ENCODE measurements around the gene CLASRP.

Gene CLASRP

DNA sequence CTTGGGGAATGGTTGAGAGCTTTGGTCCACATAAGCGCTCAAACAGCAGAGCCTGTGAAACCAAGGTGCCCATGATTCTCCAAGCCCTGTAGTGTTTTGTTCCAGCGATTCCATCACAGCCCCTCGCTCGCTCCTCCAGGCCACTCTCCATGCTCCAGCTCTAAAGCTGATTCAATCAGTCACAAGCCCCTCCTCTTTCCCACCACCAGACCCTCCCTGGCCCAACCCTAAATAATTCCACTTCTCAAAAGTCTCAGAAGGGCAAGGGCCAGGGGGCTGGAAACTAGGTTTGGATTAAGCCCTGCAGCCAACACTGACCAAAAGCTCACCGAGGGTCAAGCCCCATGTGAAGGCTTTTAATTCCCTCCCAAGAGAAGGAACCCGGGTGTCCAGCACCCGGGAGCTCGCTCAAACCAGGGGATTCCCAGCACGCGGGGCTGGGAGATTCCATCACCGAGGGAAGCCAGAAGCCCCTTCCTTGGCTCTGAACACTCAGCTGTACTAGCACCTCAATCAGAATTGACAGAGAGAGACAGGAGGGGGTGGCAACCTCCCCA lies 36.0 kb downstream of the CLASRP start:
- no peak for TF ChIP-seq REST (IDR thresholded peaks at IDR 0.05; ENCODE audit: insufficient read depth in 1 of 2, low read depth in 2 of 2, low read length in 2 of 2)
- TF ChIP-seq POLR2AphosphoS5 (IDR thresholded peaks at IDR 0.05; ENCODE audit: low read depth, low read length), result no peak
- no peak for TF ChIP-seq FOXP2 (optimal IDR thresholded peaks at IDR 0.05; ENCODE audit: borderline replicate concordance, extremely low read depth, extremely low read length, insufficient read depth)
- no peak for TF ChIP-seq SIN3A (IDR thresholded peaks at IDR 0.05; ENCODE audit: borderline replicate concordance, insufficient read depth, low read length)
- TF ChIP-seq TAF1 (IDR thresholded peaks at IDR 0.05; ENCODE audit: borderline replicate concordance, insufficient read depth, low read length), result no peak

DNA sequence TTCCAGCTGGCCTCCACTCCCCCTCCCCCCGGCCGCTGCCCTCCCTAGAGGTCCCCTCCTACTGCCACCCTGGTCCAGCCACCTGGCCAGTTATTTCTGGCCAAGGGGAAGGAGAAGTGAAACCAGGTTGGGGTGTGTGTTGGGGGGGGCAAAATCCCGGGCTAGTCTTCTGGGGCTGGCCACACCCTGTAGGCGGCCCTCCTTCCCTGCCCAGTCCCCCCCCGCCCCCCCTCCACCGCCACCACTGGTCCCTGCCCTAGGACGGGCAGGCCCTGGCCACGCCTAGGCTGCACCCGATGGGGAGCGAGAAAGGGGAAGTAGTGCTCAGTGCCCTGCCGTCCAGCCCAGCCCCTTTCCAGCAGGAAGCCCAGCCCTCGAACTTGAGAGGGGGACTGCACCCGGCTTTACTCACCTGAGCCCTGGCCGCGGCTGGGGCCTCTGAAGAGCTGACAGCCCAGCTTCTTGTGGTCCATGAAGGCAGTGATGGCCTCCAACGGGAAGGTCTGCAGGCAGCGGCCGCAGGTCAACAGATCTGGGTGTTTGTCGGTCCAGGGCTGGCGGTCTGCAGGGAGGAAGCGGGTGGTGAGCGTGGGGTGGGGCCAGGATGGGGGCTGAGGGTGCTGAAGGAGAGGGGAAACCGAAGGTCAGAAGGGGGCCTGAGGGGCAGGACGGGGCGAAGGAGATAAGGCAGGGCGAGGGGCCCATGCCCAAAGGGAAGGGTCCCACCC lies 36.6 kb downstream of the CLASRP start:
- no peak for TF ChIP-seq TAF1 (IDR thresholded peaks at IDR 0.05; ENCODE audit: borderline replicate concordance, insufficient read depth, low read length)
- TF ChIP-seq POLR2AphosphoS5 (IDR thresholded peaks at IDR 0.05; ENCODE audit: low read depth, low read length), result no peak
- no peak for TF ChIP-seq SIN3A (IDR thresholded peaks at IDR 0.05; ENCODE audit: borderline replicate concordance, insufficient read depth, low read length)
- no peak for TF ChIP-seq REST (IDR thresholded peaks at IDR 0.05; ENCODE audit: insufficient read depth in 1 of 2, low read depth in 2 of 2, low read length in 2 of 2)
- no peak for TF ChIP-seq FOXP2 (optimal IDR thresholded peaks at IDR 0.05; ENCODE audit: borderline replicate concordance, extremely low read depth, extremely low read length, insufficient read depth)

GRCh38 chr19:45076029-45076850 lies 37.4 kb downstream of the CLASRP start, which contains the start of gene ZNF296:
TSS of gene ZNF296 (minus strand) at chr19:45076478. CDS start at chr19:45076373, 105 bp downstream.
- no peak for TF ChIP-seq POLR2AphosphoS5 (IDR thresholded peaks at IDR 0.05; ENCODE audit: low read depth, low read length)
- no peak for TF ChIP-seq TAF1 (IDR thresholded peaks at IDR 0.05; ENCODE audit: borderline replicate concordance, insufficient read depth, low read length)
- no peak for TF ChIP-seq FOXP2 (optimal IDR thresholded peaks at IDR 0.05; ENCODE audit: borderline replicate concordance, extremely low read depth, extremely low read length, insufficient read depth)
- TF ChIP-seq SIN3A (IDR thresholded peaks at IDR 0.05; ENCODE audit: borderline replicate concordance, insufficient read depth, low read length), result no peak
- no peak for TF ChIP-seq REST (IDR thresholded peaks at IDR 0.05; ENCODE audit: insufficient read depth in 1 of 2, low read depth in 2 of 2, low read length in 2 of 2)

- TF ChIP-seq POLR2AphosphoS5 (IDR thresholded peaks at IDR 0.05; ENCODE audit: low read depth, low read length), result no peak
Measured at GRCh38 chr19:45076851-45077730, 38.2 kb downstream of the CLASRP start.
